ENCODE results near the gene ZNF594. TPM values are rescaled to one million over a fixed set of nuclear protein-coding genes. Genes with fewer than 3 reads are reported as not detected.
A peak's percentile ranks its signal among the peaks of the same experiment; 100 is the strongest.
"Not testable (repeated sequence)": the region's sequence is repeated elsewhere in the genome, so short reads cannot be mapped to it uniquely, and the experiment has no call there.

Gene ZNF594
- total and polyA plus RNA-seq, 5 donors from 2014 or later: 0.86 to 3.1 (median 2.1) TPM

GRCh38 chr17:5194346-5194745 lies 2.7 kb upstream of the ZNF594 start:
- Histone ChIP-seq H3K36me3 (ENCODE audit: control insufficient read depth, insufficient read depth, low read length) (peaks cover 2% of the 10 kb centered on the region), H3K27ac (ENCODE audit: insufficient read depth, low read length, poor library complexity, severe bottlenecking) (no peak overlapping the region), H3K4me3 (ENCODE audit: low read depth, low read length) (no peak overlapping the region), H3K4me1 (ENCODE audit: control insufficient read depth, insufficient read depth, low read length, poor library complexity, severe bottlenecking) (peaks cover 7% of the 10 kb centered on the region), H3K27me3 (ENCODE audit: control insufficient read depth, insufficient read depth, low read length) (no peaks in the 10 kb centered on the region), H3K9me3 (ENCODE audit: control insufficient read depth in 2 of 2, low read length in 2 of 2) (no peaks in the 10 kb centered on the region)
- ATAC-seq (ENCODE audit: low read depth in 2 of 2) (no peak), DNase-seq (no peak)
- Mint-ChIP-seq H3K4me1 (peaks cover 13 to 47% (median 29%) of the 10 kb centered on the region in 4 donors), H3K27ac (no peak overlapping the region), H3K36me3 (peaks cover 9% of the 10 kb centered on the region), H3K9me3 (peaks cover 0 to 4% (median 3%) of the 10 kb centered on the region in 7 donors), H3K27me3 (peaks cover 6% of the 10 kb centered on the region), H3K4me3 (peak overlapping the region in 1 of 4 donors; percentile 47)

GRCh38 chr17:5184288-5184687 lies 7.4 kb downstream of the ZNF594 start:
- no peak overlapping the region for H3K4me3 ChIP-seq (ENCODE audit: low read depth, low read length)
- H3K4me1 Mint-ChIP-seq: peaks cover 0 to 8% (median 4%) of the 10 kb centered on the region in 4 donors
- DNase-seq (no peak), ATAC-seq (ENCODE audit: low read depth in 2 of 2) (no peak)
- peaks cover 14% of the 10 kb centered on the region for H3K36me3 ChIP-seq (ENCODE audit: control insufficient read depth, insufficient read depth, low read length)
- H3K36me3 Mint-ChIP-seq: peaks cover 25% of the 10 kb centered on the region
- no peaks in the 10 kb centered on the region for H3K27me3 ChIP-seq (ENCODE audit: control insufficient read depth, insufficient read depth, low read length)
- H3K4me1 ChIP-seq (ENCODE audit: control insufficient read depth, insufficient read depth, low read length, poor library complexity, severe bottlenecking): no peaks in the 10 kb centered on the region
- H3K27me3 Mint-ChIP-seq: no peaks in the 10 kb centered on the region
- H3K27ac ChIP-seq (ENCODE audit: insufficient read depth, low read length, poor library complexity, severe bottlenecking): no peak overlapping the region
- peaks cover 0 to 78% (median 37%) of the 10 kb centered on the region in 7 donors for H3K9me3 Mint-ChIP-seq
- H3K4me3 Mint-ChIP-seq: no peak overlapping the region
- H3K9me3 ChIP-seq (ENCODE audit: control insufficient read depth in 2 of 2, low read length in 2 of 2): peaks cover 71 to 92% of the 10 kb centered on the region in 2 experiments
- H3K27ac Mint-ChIP-seq: no peak overlapping the region

- Mint-ChIP-seq H3K4me3 (no peak overlapping the region), H3K9me3 (peaks cover 0 to 85% (median 41%) of the 10 kb centered on the region in 7 donors), H3K27me3 (no peaks in the 10 kb centered on the region), H3K36me3 (peaks cover 24% of the 10 kb centered on the region), H3K27ac (no peak overlapping the region), H3K4me1 (peaks cover 0 to 8% (median 3%) of the 10 kb centered on the region in 4 donors)
- Histone ChIP-seq H3K4me3 (ENCODE audit: low read depth, low read length) (no peak overlapping the region), H3K27me3 (ENCODE audit: control insufficient read depth, insufficient read depth, low read length) (no peaks in the 10 kb centered on the region), H3K9me3 (ENCODE audit: control insufficient read depth in 2 of 2, low read length in 2 of 2) (peaks cover 77 to 100% of the 10 kb centered on the region in 2 experiments), H3K4me1 (ENCODE audit: control insufficient read depth, insufficient read depth, low read length, poor library complexity, severe bottlenecking) (no peaks in the 10 kb centered on the region), H3K27ac (ENCODE audit: insufficient read depth, low read length, poor library complexity, severe bottlenecking) (no peak overlapping the region), H3K36me3 (ENCODE audit: control insufficient read depth, insufficient read depth, low read length) (peaks cover 12% of the 10 kb centered on the region)
- DNase-seq (no peak), ATAC-seq (ENCODE audit: low read depth in 2 of 2) (no peak)
Measured at GRCh38 chr17:5183410-5183793, 8.3 kb downstream of the ZNF594 start.

- no peaks in the 10 kb centered on the region for H3K27me3 ChIP-seq (ENCODE audit: control insufficient read depth, insufficient read depth, low read length)
- no peak overlapping the region for H3K27ac ChIP-seq (ENCODE audit: insufficient read depth, low read length, poor library complexity, severe bottlenecking)
- H3K4me1 ChIP-seq (ENCODE audit: control insufficient read depth, insufficient read depth, low read length, poor library complexity, severe bottlenecking): no peaks in the 10 kb centered on the region
- no peak for ATAC-seq (ENCODE audit: low read depth in 2 of 2)
- Mint-ChIP-seq H3K4me1 (peaks cover 0 to 8% (median 1%) of the 10 kb centered on the region in 4 donors), H3K4me3 (peak overlapping the region in 1 of 4 donors; percentile 16), H3K27ac (peak overlapping the region in 1 of 3 donors; percentile 38), H3K9me3 (peaks cover 0 to 85% (median 37%) of the 10 kb centered on the region in 7 donors), H3K36me3 (peaks cover 21% of the 10 kb centered on the region), H3K27me3 (no peaks in the 10 kb centered on the region)
- H3K36me3 ChIP-seq (ENCODE audit: control insufficient read depth, insufficient read depth, low read length): peaks cover 6% of the 10 kb centered on the region
- H3K9me3 ChIP-seq (ENCODE audit: control insufficient read depth in 2 of 2, low read length in 2 of 2): peaks cover 77 to 100% of the 10 kb centered on the region in 2 experiments
- DNase-seq: no peak
- no peak overlapping the region for H3K4me3 ChIP-seq (ENCODE audit: low read depth, low read length)
Measured at GRCh38 chr17:5182597-5183409, 8.9 kb downstream of the ZNF594 start.

- Histone ChIP-seq H3K9me3 (ENCODE audit: control insufficient read depth in 2 of 2, low read length in 2 of 2) (peaks cover 68 to 99% of the 10 kb centered on the region in 2 experiments), H3K4me3 (ENCODE audit: low read depth, low read length) (no peak overlapping the region), H3K27me3 (ENCODE audit: control insufficient read depth, insufficient read depth, low read length) (no peaks in the 10 kb centered on the region), H3K4me1 (ENCODE audit: control insufficient read depth, insufficient read depth, low read length, poor library complexity, severe bottlenecking) (no peaks in the 10 kb centered on the region), H3K36me3 (ENCODE audit: control insufficient read depth, insufficient read depth, low read length) (no peaks in the 10 kb centered on the region), H3K27ac (ENCODE audit: insufficient read depth, low read length, poor library complexity, severe bottlenecking) (no peak overlapping the region)
- Mint-ChIP-seq H3K27me3 (no peaks in the 10 kb centered on the region), H3K27ac (no peak overlapping the region), H3K4me3 (no peak overlapping the region), H3K4me1 (peaks cover 0 to 3% (median 1%) of the 10 kb centered on the region in 4 donors), H3K36me3 (peaks cover 15% of the 10 kb centered on the region), H3K9me3 (peaks cover 0 to 82% (median 34%) of the 10 kb centered on the region in 7 donors)
- ATAC-seq (ENCODE audit: low read depth in 2 of 2): no peak
- no peak for DNase-seq
Measured at GRCh38 chr17:5181509-5182305, 10.0 kb downstream of the ZNF594 start.

GRCh38 chr17:5179003-5179402 lies 12.7 kb downstream of the ZNF594 start:
- peaks cover 0 to 73% (median 29%) of the 10 kb centered on the region in 7 donors for H3K9me3 Mint-ChIP-seq
- H3K9me3 ChIP-seq (ENCODE audit: control insufficient read depth in 2 of 2, low read length in 2 of 2): peaks cover 67 to 89% of the 10 kb centered on the region in 2 experiments
- DNase-seq (no peak), ATAC-seq (ENCODE audit: low read depth in 2 of 2) (no peak)
- H3K27me3 ChIP-seq (ENCODE audit: control insufficient read depth, insufficient read depth, low read length): no peaks in the 10 kb centered on the region
- H3K4me1 Mint-ChIP-seq: peaks cover 0 to 3% (median 0%) of the 10 kb centered on the region in 4 donors
- H3K36me3 Mint-ChIP-seq: peaks cover 20% of the 10 kb centered on the region
- H3K27ac ChIP-seq (ENCODE audit: insufficient read depth, low read length, poor library complexity, severe bottlenecking): no peak overlapping the region
- H3K4me3 ChIP-seq (ENCODE audit: low read depth, low read length): no peak overlapping the region
- H3K4me1 ChIP-seq (ENCODE audit: control insufficient read depth, insufficient read depth, low read length, poor library complexity, severe bottlenecking): no peaks in the 10 kb centered on the region
- no peak overlapping the region for H3K4me3 Mint-ChIP-seq
- no peak overlapping the region for H3K27ac Mint-ChIP-seq
- no peaks in the 10 kb centered on the region for H3K36me3 ChIP-seq (ENCODE audit: control insufficient read depth, insufficient read depth, low read length)
- H3K27me3 Mint-ChIP-seq: no peaks in the 10 kb centered on the region

- Mint-ChIP-seq H3K36me3 (peaks cover 16% of the 10 kb centered on the region), H3K9me3 (peaks cover 0 to 43% (median 21%) of the 10 kb centered on the region in 7 donors)
- not testable (repeated sequence) for H3K27me3 ChIP-seq (ENCODE audit: control insufficient read depth, insufficient read depth, low read length); DNase-seq; H3K27ac ChIP-seq (ENCODE audit: insufficient read depth, low read length, poor library complexity, severe bottlenecking); ATAC-seq (ENCODE audit: low read depth in 2 of 2); H3K36me3 ChIP-seq (ENCODE audit: control insufficient read depth, insufficient read depth, low read length); H3K4me3 ChIP-seq (ENCODE audit: low read depth, low read length); H3K4me1 Mint-ChIP-seq; H3K4me1 ChIP-seq (ENCODE audit: control insufficient read depth, insufficient read depth, low read length, poor library complexity, severe bottlenecking); H3K4me3 Mint-ChIP-seq; H3K27ac Mint-ChIP-seq; H3K27me3 Mint-ChIP-seq
- H3K9me3 ChIP-seq (ENCODE audit: control insufficient read depth in 2 of 2, low read length in 2 of 2): peaks cover 36 to 49% of the 10 kb centered on the region in 2 experiments
Measured at GRCh38 chr17:5175027-5175426, 16.6 kb downstream of the ZNF594 start.

Measured in CD4-positive, CD25-positive, alpha-beta regulatory T cell (primary cell).